SK-N-DZ (cell line): ENCODE data around the gene PTX4.

ENCODE experiments used
- DNase-seq: peaks from one replicate; pipeline ENCODE4 v3.0.0-alpha.2; 2015; ENCODE audit warnings: low spot score

Gene PTX4

DNA sequence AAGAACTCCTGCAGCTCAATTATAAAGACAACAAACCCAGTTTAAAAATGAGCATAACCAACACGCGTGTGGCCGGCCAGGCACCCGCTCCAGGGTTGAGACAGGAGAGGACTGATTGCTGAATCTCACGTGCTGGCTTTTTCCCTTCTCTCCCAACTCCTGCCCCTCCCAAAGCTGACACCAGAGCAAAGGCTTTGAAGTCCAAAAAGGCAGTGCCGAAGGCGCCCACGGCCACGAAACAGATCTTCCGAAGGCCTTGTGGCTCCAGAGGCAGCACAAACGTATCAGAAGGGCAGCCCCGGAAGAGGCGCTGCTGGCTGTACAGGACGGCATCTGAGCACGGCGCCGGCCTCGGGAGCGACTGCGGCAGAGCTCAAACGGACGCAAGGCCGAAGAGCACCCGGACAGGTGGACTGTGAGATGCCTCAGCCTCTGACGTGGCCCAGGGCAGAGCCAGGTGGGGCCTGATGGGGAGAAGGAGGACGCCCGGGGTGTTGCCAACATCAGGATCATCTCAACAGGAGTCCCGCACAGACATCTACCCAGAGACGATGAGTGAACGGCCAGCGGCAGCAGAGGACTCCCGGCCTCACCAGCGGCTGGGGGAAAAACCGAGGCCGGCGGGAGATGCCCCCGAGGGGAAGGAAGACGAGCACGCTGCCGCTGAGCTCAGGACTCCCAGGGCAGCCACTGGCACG lies 24.4 kb downstream of the PTX4 start:
- no peak for DNase-seq

DNA sequence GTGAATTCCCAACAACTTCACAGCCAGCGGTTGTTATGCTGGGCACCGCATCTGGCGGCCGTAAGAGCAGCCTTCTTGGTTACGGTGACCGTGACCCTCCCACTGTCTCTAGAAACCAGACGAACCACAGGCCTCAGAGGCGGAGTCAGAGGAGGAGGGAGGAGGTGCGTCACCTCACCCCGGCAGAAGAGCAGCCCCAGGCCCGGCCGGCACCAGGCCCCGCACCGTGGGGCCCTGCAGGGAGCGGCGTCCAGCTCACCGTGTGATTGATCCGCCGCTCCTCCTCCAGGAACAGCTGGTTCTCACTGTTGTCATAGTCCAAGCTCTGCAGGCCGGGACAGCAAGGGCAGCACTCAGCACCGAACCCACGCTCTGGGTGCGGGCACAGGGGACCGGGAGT lies 27.6 kb downstream of the PTX4 start:
- peak; percentile 35 for DNase-seq

DNA sequence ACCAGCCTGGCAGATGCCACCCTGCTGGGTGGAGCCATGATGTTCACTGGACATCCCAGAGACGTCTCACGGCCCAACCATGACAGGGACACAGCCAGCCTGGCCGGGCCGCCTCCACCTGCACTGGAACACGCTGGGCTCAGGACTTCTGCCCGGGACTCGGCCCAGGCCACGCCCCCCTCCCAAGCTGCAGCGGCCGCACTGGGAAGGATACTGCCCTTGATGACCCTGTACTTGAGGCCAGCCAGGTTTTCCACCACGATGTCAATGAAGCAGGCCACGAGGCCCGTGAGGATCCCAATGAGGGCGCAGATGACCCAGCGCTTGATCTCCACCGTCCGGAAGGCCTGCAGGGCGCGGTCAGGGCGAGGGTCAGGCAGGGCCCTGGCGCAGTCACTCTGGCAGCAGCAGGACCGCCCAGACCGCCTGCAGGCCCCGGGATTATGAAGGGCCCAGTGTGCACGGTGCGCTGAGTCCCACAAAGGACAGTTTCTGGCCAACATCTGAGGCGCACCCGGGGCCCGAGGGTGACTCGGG lies 28.1 kb downstream of the PTX4 start:
- DNase-seq = no peak

DNA sequence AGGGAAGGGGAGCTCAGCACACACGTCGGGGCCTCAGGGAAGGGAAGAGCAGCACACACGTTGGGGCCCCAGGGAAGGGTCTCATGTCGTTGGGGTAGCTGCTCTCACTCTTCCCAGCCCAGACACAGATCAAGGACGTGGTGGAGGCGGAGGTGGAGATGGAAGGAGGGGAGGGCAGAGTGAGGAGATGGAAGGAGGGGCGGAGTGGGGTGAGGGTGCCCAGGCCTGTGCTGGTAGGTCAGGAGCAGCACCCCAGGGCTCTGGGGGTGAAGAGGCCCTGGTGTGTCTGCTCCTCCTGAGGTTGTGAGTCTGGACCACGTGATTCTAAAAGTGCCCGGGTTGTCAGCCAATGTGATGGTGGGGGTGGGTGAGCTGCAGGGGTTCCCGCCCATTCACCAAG lies 28.8 kb downstream of the PTX4 start:
- no peak for DNase-seq

DNA sequence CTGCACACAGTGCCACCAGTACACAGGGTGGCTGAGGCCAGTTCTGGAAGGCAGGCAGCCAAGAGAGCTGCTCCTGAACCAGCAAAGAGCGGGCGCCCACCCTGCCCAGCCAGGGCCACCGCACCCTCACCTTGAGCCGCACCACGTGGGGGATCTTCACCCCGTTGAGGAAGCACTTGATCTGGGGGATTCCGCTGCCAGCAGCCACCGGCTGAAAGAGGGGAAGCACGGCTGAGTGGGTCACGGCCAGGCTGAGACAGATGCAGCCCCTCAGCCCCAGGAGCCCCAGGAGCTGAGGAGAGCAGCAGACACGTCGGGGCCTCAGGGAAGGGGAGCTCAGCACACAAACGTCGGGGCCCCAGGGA lies 29.8 kb downstream of the PTX4 start:
- no peak for DNase-seq

DNA sequence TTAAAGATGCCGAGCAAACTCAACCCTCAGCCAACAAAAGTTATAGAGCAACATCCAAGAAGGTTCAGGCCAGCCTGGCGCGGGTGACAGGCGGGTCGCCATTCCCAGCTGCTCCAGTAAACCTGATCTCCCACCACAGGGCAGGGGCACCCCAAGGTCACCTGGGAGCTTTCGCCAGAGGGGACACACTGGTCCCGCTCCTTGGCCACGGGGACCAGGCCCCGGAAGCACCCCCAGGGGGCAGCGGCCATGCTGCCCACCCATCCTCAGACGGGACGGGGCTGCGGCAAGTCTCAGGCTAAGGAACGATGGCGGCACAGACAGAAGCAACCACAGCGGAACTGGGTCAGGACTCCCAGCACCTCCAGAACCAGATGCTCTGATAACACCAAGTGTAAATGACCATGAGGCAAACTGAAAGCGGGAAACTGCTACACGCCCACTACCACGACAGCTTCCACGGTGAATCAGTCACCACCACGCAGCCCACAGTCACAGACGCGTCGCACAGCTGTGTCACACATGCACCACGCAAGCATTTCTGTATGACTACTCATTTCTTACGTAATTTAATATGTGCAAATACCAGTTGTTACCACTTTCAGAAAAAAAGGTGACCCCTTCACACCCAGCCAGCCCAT lies 30.3 kb downstream of the PTX4 start:
- DNase-seq = no peak

DNA sequence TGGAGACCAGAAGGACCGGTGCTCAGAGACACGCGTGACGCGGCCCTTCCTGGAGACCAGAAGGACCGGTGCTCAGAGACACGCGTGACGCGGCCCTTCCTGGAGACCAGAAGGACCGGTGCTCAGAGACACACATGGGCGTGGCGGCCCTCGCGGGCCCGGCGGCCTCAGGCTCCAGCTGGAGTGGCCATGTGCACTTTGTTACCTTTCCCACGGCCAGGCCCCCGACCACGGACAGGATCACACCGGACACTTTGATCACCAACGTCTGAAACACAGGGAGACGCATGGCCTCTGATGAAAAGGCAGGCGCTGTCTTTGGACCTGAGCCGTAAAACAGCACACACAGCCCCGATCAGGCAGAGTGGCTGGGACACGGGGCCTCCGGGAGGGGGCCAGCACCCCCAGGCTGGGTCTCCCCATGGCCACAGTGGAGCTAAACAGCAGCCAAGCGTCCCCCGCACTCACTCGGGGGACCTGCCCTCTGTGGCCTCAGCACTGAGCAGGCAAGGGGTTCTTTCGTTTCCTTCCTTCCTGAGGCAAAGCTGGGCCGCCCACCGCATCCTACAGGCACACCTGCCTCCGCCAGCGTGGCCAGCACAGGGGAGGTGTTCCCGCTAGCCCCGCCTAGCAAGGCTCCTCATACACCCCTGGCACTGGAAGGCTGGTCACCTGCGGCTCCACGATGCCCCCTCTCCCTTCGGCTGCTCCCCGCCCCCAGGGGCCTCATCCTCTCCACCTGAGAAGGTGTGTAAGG lies 31.1 kb downstream of the PTX4 start:
- no peak for DNase-seq

DNA sequence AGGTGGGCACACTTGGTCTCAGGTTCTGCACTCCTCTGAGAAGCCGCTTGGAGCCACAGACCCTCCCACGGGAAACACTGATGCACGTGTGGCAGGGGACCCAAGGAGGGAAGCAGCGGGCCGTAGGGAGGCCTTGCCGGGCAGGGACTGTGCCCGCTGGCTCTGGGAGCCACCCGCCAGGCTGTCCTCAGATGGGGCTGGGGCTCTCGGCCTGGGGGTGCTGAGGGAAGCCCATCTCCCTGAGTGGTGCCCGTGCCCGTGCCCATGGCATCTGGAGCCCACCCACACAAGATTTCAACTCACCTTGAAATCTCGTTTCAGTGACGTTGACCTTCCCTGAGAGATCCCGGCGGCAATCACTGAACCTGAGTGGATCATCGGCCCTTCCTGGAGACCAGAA lies 31.8 kb downstream of the PTX4 start:
- DNase-seq = no peak

DNA sequence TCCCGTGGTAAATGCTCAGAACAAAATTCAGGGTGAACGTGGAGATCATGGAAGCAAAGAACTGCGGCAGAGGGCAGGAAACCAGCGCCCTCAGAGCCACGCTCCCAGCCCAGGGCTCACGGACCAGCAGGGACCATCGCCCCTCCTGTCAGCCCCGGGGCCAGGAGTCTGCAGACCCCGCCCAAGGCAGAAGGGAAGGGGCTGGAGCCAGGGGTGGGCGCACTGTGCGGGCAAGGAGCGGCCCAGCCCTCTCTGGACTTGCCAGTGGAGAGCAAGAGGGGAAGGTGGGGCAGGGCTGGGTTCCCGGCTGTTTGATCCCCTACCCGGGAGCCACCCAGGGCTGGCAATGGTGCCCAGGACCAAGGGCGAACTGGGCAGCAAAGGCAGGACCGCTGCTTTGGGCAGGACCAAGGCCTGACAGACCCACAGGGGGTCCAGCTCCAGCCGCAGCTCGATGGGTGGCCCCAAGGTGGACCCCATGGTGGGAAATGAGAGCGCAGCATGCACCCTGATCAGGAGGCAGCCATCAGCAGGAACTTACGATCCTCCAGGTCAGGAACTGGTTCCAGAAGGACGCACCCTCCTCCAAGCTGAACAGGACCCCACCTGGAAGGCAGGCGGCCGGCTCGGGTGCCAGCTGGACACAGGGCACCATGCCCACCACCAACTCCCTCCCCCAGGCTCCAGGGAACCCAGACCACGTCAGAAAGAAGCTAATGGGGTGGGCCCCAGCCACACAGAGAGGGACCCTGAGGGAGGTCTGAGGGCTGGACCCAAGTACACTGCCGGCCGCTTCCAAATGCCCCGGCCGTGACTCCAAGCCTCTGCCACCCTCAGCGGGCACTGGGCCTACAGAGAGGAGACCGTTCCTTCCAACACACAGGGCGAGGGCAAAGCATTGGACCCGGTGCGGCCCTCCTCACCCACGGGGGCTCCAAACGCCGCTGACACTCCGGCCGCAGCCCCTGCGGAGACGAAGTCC lies 33.3 kb downstream of the PTX4 start:
- no peak for DNase-seq

DNA sequence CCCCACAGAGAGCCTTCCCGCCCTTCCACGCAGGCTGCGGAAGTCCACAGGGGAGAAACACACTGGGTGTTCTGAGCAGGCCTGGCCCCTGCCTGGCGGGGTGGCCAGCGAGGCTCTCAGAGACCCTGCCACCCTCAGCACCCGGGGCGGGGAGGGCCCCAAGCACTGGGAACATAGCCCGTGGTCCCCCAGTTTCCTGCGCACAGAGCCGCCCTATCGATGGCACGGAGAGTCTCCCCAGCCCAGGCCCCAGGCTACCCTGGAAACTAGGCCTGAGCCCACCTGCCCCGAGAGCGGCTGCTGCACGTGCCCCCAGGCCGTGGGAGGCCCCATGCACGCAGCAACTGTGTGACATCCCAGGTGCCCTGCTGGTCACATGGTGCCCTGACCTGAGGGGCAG lies 34.2 kb downstream of the PTX4 start:
- DNase-seq = no peak

DNA sequence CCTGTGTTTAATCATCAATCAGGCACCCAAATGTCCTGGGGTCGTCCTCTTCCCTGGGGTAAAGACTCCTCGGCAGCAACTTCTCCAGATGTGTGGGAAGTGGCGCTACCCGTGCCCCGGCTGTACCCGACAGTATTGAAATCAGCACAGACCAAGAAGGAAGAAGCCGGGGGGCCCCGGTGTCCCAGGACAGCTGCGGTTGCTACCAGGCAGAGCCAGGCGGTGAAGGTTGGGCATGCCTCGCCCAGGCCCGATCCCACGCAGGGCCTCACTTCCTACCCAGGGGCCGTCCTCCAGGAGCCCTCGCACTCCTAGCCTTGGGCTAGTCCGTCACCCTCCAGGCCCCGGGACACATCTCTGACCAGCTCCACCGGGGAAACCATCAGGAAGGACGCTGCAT lies 35.4 kb downstream of the PTX4 start:
- DNase-seq = no peak

DNA sequence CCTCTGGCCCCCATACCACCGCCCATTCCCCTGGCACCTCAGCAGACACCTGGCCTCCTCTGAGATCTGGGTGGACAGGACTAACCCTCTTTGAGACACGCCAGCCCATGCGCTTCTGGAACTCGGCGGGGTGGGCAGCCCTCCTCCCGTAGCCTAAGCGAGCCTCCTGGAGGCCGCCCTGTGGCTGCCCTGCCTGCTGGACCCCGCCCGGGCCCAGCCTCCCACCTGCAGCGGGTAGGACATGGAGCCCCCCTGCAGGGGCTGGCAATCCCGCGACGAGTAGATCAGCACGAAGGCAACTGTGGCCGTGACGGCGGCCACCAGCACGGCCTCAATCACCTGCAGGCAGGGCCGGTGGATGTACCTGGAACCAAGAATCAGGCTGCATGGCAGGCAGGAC lies 36.2 kb downstream of the PTX4 start:
- DNase-seq = no peak

DNA sequence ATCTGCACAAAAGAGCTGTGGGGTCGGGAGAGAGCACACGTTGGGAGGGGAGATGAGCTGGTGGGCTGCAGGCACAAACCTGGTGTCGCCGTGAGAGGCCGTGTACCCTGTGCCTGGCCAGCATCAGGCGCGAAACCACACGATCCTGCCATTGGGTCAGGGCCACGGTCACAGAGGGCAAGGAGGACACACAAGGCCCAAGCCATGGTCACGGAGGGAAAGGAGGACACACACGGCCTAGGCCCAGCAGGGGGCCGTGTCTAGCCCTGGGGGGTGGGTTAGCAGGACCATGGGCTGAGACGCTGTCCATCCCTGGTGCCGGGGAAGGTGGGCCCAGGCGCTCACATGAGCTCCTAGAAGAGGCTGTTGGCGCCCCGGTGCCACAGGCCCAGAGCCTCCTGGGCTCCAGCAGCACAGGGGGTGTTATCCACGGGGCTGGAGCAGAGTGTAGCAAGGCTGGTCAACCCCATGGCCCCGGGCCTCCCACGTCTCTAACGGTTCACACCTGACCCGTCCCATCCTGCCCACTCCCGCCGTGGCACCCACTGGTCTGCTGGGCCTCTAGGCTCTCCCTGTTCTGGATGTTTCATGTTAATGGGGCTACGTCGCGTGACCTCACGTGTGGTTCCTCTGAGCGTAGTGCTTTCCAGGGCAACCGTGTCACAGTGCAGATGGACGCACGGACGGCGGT lies 36.9 kb downstream of the PTX4 start:
- DNase-seq = no peak

DNA sequence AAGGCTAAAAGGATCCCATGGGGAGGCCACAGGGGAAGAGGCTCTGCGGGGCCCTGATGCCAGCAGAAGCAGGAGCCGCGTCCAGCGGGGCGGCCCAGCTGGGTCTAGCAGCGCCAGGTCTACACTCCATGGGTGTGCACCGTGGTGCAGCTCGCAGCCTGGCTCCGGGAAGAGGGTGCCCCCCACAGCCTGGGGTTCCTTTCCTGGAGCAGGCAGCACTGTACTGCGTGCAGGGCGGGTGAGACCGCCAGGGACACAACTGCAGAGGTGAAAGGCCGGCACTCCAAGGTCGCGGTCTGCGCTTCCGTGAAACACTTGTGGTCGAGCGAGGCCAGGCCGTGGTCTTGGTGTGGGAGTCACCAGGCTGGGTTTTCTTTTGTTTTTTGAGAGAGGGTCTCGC lies 37.9 kb downstream of the PTX4 start:
- no peak for DNase-seq

DNA sequence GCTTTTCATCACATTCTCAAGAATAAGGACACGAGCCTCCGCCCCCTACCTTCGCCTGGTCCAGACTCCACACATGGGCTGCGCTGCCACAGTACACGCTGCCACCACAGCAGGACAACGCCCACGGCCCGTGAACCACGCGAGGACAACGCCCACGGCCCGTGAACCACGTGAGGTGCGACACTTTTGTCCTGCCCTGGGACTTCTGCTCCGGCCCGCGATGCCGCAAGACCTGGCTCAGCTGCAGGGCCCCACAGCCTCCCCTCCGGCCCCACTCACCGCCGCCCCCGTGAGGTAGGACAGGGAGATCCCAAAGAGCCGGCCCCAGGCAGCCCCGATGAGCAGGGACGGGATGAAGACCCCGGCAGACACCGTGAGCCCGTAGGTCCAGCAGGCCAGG lies 38.5 kb downstream of the PTX4 start:
- no peak for DNase-seq

DNA sequence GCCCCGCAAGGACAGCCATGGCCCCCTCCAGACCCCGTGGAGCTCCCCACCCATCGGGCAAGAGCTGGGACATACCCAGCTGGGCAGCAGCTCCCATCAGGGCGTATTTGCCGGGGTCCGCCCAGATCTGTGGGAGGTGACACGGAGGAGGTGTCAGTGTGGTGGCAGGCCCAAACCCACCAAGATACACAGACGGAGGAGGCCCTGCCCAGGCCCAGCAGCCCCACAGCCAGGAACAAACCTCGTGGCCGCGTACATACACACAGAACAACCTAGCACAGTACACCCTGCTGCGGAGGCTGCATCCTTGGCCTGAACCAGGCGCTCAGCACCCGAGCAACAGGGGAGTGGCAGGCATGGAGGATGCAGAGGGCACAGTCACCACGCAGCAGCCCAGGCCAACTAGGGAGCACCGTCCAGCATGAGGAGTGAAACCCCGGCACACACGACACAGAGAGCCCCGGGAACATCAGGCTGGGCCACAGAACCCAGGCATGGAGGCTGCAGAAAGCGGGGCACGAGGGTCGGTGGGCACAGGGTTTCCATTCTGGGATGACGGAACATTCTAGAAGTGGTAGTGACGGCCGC lies 39.4 kb downstream of the PTX4 start:
- no peak for DNase-seq

DNA sequence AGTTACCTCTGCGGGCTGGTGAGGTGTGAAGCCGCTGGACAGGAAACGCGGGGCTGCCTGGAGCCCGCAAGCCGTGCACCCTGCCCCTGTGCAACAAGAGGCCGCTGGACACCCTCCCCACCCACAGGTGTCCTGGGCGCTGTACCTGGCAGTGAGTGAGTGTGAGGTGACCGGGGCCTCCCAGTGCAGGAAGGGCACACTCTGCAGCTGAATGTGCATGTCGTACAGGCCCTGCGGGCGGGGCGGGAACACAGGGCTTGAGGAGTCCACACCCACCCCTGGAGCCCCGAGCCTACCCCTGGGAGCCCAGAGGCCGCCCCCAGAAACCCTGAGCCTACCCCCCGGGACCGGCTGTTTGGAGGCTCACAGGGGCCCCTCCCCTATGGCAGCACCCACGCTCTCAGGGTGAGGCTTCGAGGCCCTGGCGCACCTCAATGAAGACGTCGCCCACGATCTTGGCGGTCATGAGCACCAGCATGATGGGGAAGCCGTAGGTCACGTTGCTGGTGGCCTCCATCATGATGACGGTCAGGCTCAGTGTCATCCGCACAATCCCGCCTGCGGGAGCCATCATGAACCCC lies 40.1 kb downstream of the PTX4 start:
- no peak for DNase-seq

DNA sequence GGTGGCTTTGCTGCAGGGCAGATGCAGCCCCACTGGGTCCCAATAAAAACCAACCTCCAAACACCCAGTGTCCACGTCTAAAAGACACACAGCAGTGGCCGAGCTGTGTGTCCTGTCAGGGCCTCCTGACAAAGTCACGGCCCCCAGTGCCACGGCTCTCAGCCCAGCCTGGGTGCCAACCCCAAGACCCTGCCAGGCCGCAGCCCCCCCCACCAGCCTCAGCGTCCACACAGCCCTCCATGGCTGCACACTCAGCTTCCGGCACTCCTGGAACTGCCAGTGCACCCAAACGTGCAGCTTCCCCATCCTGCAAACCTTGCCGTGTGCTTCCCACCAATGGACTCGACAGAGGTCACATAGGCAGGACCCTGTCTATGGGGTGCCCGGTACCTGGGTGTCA lies 40.8 kb downstream of the PTX4 start:
- no peak for DNase-seq

DNA sequence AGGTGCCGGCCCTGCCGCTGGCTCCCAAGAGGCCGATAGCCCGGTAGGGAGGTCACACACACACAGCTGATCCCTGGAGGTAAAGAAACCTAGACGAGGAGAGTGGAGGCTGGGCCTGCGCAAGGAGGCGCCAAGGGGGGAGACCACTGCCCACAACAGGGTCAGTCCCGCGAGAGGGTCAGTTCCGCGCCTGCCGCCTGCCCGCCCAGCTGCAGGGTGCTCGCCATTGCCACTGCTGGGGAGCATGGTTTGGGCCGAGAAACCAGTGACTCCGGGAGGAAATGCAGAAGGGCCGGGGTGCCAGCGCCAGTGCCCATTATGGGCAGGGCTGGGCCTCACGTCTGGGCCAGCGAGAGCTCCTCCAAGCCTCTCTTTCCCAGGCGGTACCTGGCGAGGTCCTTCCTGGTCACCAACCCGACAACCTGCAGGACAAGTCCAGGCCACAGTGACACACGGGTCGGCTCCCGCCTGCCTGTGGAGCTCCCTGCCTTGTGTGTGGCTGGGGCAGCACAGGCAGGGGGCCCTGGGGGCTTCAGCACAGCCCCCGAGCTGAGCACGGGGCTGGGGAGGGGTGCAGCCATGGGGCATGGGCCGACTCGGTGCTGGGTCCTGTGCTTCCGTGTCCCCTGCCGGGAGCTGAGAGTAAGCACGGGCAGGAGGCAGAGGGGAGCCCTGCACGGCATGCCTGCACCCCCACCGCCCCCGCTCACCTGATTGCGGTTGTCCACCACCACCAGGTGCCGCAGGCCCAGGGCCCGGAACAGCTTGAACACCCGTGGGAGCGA lies 42.3 kb downstream of the PTX4 start:
- no peak for DNase-seq
